Right atrium auricular region (tissue), 2 donors: ENCODE results near the gene C2orf15. TPM values are rescaled to one million over a fixed set of nuclear protein-coding genes. Genes with fewer than 3 reads are reported as not detected.
A peak's percentile ranks its signal among the peaks of the same experiment; 100 is the strongest.

Experiments
- DNase-seq: peaks from one replicate; pipeline ENCODE4 v3.0.0-alpha.2; 2019; ENCODE audit warnings: low spot score
- H3K27ac ChIP-seq, 2 donors: fragments of 200-600 bp; sonication (generic); 1 replicate in 1 of 2; 2 replicates in 1 of 2; pipeline ENCODE4 v1.5.1; 2016 to 2019
- H3K27me3 ChIP-seq, 2 donors: fragments of 200-600 bp; sonication (generic); one replicate each; pipeline versions ENCODE4 v1.5.1 to v1.6.0; 2017 to 2019
- H3K36me3 ChIP-seq: fragments of 200-600 bp; sonication (generic); one replicate; pipeline ENCODE4 v1.5.1; 2016
- H3K4me1 ChIP-seq, 2 donors: fragments of 200-600 bp; sonication (generic); one replicate each; pipeline versions ENCODE4 v1.5.1 to v1.6.0; 2017 to 2019
- H3K4me3 ChIP-seq, 2 donors: fragments of 200-600 bp; sonication (generic); 1 replicate in 1 of 2; 2 replicates in 1 of 2; pipeline ENCODE4 v1.5.1; 2017 to 2019; ENCODE audit warnings: mild to moderate bottlenecking in 1 of 2, moderate library complexity in 1 of 2
- H3K9me3 ChIP-seq, 2 donors: fragments of 200-600 bp; sonication (generic); one replicate each; pipeline ENCODE4 v1.5.1; 2019
- total RNA-seq, 2 donors: library from RNA; depleted of rRNA; stranded (reverse); fragments of >200 nt; gene quantifications; one replicate each; pipeline ENCODE4 v1.1.0, GENCODE V29; 2016
- TF ChIP-seq, protein P1 (sequence below), 2 donors: fragments of 200-600 bp; sonication (generic); IDR thresholded peaks; one replicate each; pipeline ENCODE4 v1.5.1; 2019; ENCODE audit warnings: antibody characterized with exemption in 2 of 2

C2orf15 gene
- total RNA-seq, 2 donors from 2014 or later: not detected

DNA sequence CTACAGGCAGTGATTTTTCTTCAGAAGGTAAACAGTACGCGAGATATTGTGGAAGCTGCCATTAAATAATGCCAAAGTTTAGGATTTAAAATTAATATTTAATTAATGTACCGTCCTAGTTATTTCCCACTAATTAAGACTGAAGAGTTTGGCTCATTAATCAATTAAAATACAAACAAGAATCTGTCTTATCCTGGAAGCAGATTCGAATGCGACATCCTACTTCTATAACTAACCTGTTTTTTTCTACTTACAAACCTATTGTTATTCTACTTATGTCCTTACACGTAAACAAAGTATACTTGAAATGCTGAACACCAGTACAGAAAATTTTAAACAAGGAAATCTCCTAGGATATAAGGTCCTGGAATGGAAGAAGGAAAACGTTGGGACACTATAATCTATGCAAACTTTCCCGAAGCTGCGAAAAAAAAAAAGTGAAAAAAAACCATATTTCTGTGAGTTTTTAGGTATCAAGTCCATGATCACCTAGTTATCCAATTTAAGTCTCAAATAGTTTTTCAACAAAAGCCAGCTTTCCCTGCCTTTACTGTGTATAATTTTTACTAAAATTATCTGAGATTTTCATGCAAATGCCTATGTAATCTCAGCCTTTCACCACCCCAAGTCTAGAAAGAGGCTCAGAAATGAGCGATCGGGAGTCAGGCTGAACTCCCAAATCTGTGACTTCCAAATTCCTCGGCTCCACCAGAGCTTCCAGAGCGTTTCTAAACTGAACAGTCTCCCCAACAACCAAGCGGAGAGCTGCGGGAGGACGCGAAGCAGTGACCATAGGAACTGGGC is 1.2 kb upstream of the C2orf15 start:
- TF ChIP-seq, protein P1, sequence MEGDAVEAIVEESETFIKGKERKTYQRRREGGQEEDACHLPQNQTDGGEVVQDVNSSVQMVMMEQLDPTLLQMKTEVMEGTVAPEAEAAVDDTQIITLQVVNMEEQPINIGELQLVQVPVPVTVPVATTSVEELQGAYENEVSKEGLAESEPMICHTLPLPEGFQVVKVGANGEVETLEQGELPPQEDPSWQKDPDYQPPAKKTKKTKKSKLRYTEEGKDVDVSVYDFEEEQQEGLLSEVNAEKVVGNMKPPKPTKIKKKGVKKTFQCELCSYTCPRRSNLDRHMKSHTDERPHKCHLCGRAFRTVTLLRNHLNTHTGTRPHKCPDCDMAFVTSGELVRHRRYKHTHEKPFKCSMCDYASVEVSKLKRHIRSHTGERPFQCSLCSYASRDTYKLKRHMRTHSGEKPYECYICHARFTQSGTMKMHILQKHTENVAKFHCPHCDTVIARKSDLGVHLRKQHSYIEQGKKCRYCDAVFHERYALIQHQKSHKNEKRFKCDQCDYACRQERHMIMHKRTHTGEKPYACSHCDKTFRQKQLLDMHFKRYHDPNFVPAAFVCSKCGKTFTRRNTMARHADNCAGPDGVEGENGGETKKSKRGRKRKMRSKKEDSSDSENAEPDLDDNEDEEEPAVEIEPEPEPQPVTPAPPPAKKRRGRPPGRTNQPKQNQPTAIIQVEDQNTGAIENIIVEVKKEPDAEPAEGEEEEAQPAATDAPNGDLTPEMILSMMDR (IDR thresholded peaks at IDR 0.05): no peak
- Histone ChIP-seq H3K36me3 (no peaks in the 10 kb centered on the region), H3K27me3 (no peaks in the 10 kb centered on the region), H3K9me3 (no peaks in the 10 kb centered on the region), H3K4me1 (peaks cover 0 to 12% of the 10 kb centered on the region in 2 donors), H3K27ac (peak overlapping the region; percentile 92 to 95), H3K4me3 (peak overlapping the region; percentile 98 to 99)
- no peak for DNase-seq

DNA sequence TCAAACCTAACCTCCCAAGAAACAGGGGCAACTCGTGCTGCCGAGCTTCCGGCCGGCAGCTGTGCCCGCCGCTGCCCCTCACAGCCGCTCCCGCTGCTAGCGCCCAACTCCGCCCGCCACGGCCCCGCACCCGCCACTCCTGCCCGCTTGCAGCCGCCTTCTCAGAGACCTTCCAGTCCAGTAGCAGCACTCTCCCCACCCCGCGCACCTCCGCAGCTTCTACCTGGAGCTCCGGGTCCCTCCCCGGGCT is 722 bp upstream of the C2orf15 start:
- Histone ChIP-seq H3K4me1 (peaks cover 0 to 12% of the 10 kb centered on the region in 2 donors), H3K9me3 (no peaks in the 10 kb centered on the region), H3K27ac (peak overlapping the region; percentile 92 to 95), H3K36me3 (no peaks in the 10 kb centered on the region), H3K27me3 (no peaks in the 10 kb centered on the region), H3K4me3 (peak overlapping the region; percentile 98 to 99)
- DNase-seq: no peak
- TF ChIP-seq, protein P1 (IDR thresholded peaks at IDR 0.05): no peak

DNA sequence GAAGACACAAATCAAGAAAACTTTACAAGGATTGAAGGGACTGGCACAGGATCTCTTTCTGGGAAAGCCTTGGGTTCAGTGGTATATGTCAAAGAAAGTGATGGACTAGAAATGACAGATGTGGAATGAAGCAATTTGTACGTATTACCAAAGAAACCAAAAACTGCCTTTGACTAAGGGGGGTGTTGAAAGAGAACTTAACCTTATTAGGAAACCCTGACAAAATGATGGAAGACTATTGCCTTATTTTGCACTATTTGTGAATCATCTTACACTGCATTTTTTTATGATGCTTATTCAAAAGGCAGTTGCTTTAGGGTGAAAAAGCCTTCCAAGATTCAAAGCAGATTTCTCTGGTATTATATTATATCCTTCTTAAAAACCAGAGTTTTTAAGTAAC is 9.2 kb downstream of the C2orf15 start:
- TF ChIP-seq, protein P1 (IDR thresholded peaks at IDR 0.05): no peak
- DNase-seq: no peak
- Histone ChIP-seq H3K4me1 (peaks cover 0 to 14% of the 10 kb centered on the region in 2 donors), H3K9me3 (no peaks in the 10 kb centered on the region), H3K27ac (no peak overlapping the region), H3K4me3 (no peak overlapping the region), H3K36me3 (no peaks in the 10 kb centered on the region), H3K27me3 (no peaks in the 10 kb centered on the region)

DNA sequence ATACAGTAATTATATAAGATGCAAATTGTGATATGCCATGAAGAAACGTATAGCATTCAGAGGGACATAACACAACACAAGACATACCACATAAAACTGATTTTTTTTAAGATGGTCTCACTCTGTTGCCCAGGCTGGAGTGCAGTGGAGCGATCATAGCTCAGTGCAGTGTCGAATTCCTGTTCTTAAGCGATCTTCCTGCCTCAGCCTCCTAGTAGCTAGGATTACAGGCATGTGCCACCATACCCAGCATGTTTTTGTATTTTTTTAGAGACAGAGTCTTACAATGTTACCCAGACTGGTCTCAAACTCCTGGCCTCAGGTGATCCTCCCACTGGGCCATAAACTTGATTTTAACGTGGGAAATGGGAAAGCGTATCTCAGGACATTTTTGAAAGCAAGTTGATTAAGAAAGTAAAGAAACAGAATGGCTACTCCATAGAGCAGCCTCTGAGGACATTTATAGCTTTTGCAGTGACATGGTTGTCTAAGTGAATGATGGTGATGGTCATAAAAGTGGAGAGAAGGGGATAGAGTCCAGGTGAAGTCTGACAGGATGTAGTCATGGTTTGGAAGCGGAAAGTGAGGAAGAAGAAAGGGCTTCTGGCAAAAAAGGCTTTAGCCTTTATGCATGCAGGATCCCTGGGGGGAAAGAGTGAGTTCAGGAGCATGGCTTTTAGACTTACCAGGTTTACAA is 10.8 kb downstream of the C2orf15 start:
- Histone ChIP-seq H3K4me3 (no peak overlapping the region), H3K4me1 (peaks cover 0 to 17% of the 10 kb centered on the region in 2 donors), H3K27ac (no peak overlapping the region), H3K9me3 (no peaks in the 10 kb centered on the region), H3K27me3 (no peaks in the 10 kb centered on the region), H3K36me3 (no peaks in the 10 kb centered on the region)
- TF ChIP-seq, protein P1 (IDR thresholded peaks at IDR 0.05): no peak
- no peak for DNase-seq

DNA sequence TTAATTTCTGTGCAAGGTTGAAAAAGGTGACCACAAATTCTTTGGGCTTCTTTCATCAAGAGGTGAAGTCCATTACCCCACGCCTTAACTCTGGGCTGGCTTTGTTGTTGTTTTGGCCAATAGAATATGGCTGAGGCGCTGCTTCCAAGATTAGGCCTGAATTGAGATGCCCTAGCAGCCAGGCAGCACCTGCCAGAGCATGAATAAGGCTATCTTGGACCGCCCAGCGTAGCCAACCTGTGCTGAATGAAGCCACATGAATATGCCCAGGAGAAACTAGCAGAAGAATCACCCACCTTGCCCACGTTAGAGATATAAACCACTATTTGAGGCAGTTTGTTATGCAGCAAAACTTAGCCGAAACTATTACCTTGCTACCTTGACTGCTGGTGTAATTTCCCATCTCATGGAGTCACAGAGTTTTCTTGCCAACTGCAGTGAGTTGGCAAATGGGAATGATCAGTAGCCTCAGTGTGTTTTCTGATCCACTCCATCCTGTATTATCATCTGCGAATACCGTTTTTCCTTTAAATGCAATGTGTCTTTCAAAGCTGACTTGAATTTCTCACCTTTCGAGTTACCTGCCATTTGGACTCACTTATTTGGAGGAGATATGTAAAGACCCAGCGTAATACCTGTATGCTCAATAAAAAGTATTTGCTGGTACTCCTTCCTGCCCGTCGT is 12.6 kb downstream of the C2orf15 start:
- DNase-seq: no peak
- H3K27ac ChIP-seq: peak overlapping the region; percentile 92 to 95
- TF ChIP-seq, protein P1 (IDR thresholded peaks at IDR 0.05): no peak
- peak overlapping the region; percentile 66 to 78 for H3K4me3 ChIP-seq
- H3K36me3 ChIP-seq: no peaks in the 10 kb centered on the region
- H3K4me1 ChIP-seq: peaks cover 0 to 17% of the 10 kb centered on the region in 2 donors
- no peaks in the 10 kb centered on the region for H3K27me3 ChIP-seq
- H3K9me3 ChIP-seq: no peaks in the 10 kb centered on the region
